ENCODE measurements around the gene SLC22A14.

DNA sequence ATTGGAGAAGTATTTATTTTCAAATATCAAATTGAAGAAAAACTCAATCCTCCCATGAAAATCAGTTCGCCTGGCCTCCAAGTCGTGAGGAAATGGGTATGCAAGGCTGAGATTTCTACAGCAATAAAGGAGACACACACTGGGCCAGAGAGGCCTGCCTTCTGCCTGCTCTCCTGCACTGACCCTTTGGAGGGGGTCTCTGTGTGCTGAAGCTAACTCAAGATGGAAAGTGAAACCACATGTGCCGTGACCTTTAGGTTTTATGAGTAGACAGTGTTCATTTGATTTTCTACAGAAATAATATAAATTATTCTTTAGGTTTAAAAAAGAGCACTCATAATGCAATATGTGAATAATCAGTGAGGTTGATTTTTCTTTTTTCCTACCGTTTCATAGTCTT is 28.4 kb upstream of the SLC22A14 start:
- TF ChIP-seq, protein P1, sequence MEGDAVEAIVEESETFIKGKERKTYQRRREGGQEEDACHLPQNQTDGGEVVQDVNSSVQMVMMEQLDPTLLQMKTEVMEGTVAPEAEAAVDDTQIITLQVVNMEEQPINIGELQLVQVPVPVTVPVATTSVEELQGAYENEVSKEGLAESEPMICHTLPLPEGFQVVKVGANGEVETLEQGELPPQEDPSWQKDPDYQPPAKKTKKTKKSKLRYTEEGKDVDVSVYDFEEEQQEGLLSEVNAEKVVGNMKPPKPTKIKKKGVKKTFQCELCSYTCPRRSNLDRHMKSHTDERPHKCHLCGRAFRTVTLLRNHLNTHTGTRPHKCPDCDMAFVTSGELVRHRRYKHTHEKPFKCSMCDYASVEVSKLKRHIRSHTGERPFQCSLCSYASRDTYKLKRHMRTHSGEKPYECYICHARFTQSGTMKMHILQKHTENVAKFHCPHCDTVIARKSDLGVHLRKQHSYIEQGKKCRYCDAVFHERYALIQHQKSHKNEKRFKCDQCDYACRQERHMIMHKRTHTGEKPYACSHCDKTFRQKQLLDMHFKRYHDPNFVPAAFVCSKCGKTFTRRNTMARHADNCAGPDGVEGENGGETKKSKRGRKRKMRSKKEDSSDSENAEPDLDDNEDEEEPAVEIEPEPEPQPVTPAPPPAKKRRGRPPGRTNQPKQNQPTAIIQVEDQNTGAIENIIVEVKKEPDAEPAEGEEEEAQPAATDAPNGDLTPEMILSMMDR (IDR thresholded peaks at IDR 0.05) = no peak
- no peak for TF ChIP-seq POLR2A (IDR thresholded peaks at IDR 0.05)
- no peak for TF ChIP-seq EP300 (IDR thresholded peaks at IDR 0.05)
- TF ChIP-seq POLR2AphosphoS5 (IDR thresholded peaks at IDR 0.05) = no peak
